HEK293 (cell line): Measurements from ENCODE around the gene PTPRR.

Experiments used
- CTCF ChIA-PET: fragments of 350-600 bp; formaldehyde crosslinking; extraction: SDS; loops from one replicate; lab custom pipeline; 2021; ENCODE audit warnings: antibody characterized with exemption; lab: Yijun Ruan, JAX
- POLR2A ChIA-PET: fragments of 300-600 bp; formaldehyde crosslinking; extraction: SDS; loops from one replicate; lab custom pipeline; 2020; ENCODE audit warnings: antibody characterized with exemption, inconsistent platforms; lab: Yijun Ruan, JAX
- H3K27ac ChIP-seq: fragments of 200-500 bp; sonication (Bioruptor generic); 2 replicates; pipeline ENCODE4 v1.5.1; 2014; ENCODE audit warnings: low read depth, low read length, control low read depth, inconsistent platforms; ENCODE audit errors: extremely low read depth
- H3K36me3 ChIP-seq, 2 experiments: fragments of 200-500 bp in 1 of 2; sonication (Bioruptor generic) in 1 of 2; 1 replicate in 1 of 2; 2 replicates in 1 of 2; pipeline ENCODE4 v1.5.1; 2014 to 2017; ENCODE audit warnings: inconsistent platforms in 2 of 2, low read length in 2 of 2; ENCODE audit not compliant: control insufficient read depth in 2 of 2, insufficient read depth in 1 of 2
- H3K4me1 ChIP-seq: fragments of 200-500 bp; sonication (Bioruptor generic); 2 replicates; pipeline ENCODE4 v1.5.1; 2014; ENCODE audit warnings: mild to moderate bottlenecking, low read length, inconsistent platforms; ENCODE audit not compliant: control insufficient read depth, insufficient read depth
- H3K4me3 ChIP-seq: 2 replicates; pipeline ENCODE4 v1.5.1; 2011; ENCODE audit warnings: low read depth, mild to moderate bottlenecking, control low read depth, low read length, moderate library complexity
- H3K9me3 ChIP-seq: fragments of 200-500 bp; sonication (Bioruptor generic); 2 replicates; pipeline ENCODE4 v1.5.1; 2014; ENCODE audit warnings: low read depth, low read length, inconsistent platforms; ENCODE audit not compliant: control insufficient read depth, insufficient read depth
- ATF2 ChIP-seq: fragments of 450-650 bp; formaldehyde crosslinking; IDR thresholded peaks from 2 replicates; pipeline ENCODE4 v1.5.1; 2016; ENCODE audit warnings: missing biosample characterization, missing genetic modification characterization, low read depth
- HOXD13 ChIP-seq: sonication (generic); formaldehyde crosslinking; IDR thresholded peaks from 2 replicates; pipeline ENCODE4 v1.8.0; 2022; ENCODE audit warnings: missing genetic modification reagents, borderline replicate concordance
- MZF1 ChIP-seq: fragments of 450-650 bp; formaldehyde crosslinking; IDR thresholded peaks from 2 replicates; pipeline ENCODE4 v1.5.1; 2017; ENCODE audit warnings: missing biosample characterization, missing genetic modification characterization, borderline replicate concordance
- SP3 ChIP-seq: fragments of 450-650 bp; formaldehyde crosslinking; IDR thresholded peaks from 2 replicates; pipeline ENCODE4 v1.5.1; 2016; ENCODE audit warnings: missing biosample characterization, missing genetic modification characterization
- ZBTB21 ChIP-seq: fragments of 450-650 bp; formaldehyde crosslinking; IDR thresholded peaks from 2 replicates; pipeline ENCODE4 v1.5.1; 2017; ENCODE audit warnings: missing biosample characterization, missing genetic modification characterization
- ZBTB8A ChIP-seq: fragments of 450-650 bp; formaldehyde crosslinking; IDR thresholded peaks from 2 replicates; pipeline ENCODE4 v1.5.1; 2016; ENCODE audit warnings: missing biosample characterization, missing genetic modification characterization
- ZNF16 ChIP-seq: fragments of 450-650 bp; formaldehyde crosslinking; IDR thresholded peaks from 2 replicates; pipeline ENCODE4 v1.5.1; 2016; ENCODE audit warnings: low read depth, missing biosample characterization, missing genetic modification characterization
- ZNF280C ChIP-seq: fragments of 450-650 bp; formaldehyde crosslinking; IDR thresholded peaks from 2 replicates; pipeline ENCODE4 v1.5.1; 2016; ENCODE audit warnings: missing biosample characterization, missing genetic modification characterization
- ZNF354C ChIP-seq: fragments of 450-650 bp; formaldehyde crosslinking; IDR thresholded peaks from 2 replicates; pipeline ENCODE4 v1.5.1; 2016; ENCODE audit warnings: missing biosample characterization, missing genetic modification characterization, low read depth, borderline replicate concordance
- ZNF449 ChIP-seq: fragments of 450-650 bp; formaldehyde crosslinking; IDR thresholded peaks from 2 replicates; pipeline ENCODE4 v1.5.1; 2017; ENCODE audit warnings: missing biosample characterization, mild to moderate bottlenecking, missing genetic modification characterization, moderate library complexity
- ZNF548 ChIP-seq: fragments of 450-650 bp; formaldehyde crosslinking; IDR thresholded peaks from 2 replicates; pipeline ENCODE4 v1.5.1; 2016; ENCODE audit warnings: missing biosample characterization, missing genetic modification characterization
- ZNF561 ChIP-seq: fragments of 450-650 bp; IDR thresholded peaks from 2 replicates; pipeline ENCODE4 v1.5.1; 2018; ENCODE audit warnings: missing biosample characterization, missing genetic modification characterization, borderline replicate concordance
- ZNF596 ChIP-seq: fragments of 450-650 bp; IDR thresholded peaks from 2 replicates; pipeline ENCODE4 v1.5.0; 2018; ENCODE audit warnings: missing biosample characterization, mild to moderate bottlenecking, missing genetic modification characterization, moderate library complexity
- ZNF664 ChIP-seq: fragments of 450-650 bp; formaldehyde crosslinking; IDR thresholded peaks from 2 replicates; pipeline ENCODE4 v1.5.1; 2016; ENCODE audit warnings: missing biosample characterization, missing genetic modification characterization
- ZNF692 ChIP-seq: fragments of 450-650 bp; formaldehyde crosslinking; IDR thresholded peaks from 2 replicates; pipeline ENCODE4 v1.5.1; 2016; ENCODE audit warnings: missing biosample characterization, missing genetic modification characterization
- ZNF747 ChIP-seq: fragments of 450-650 bp; formaldehyde crosslinking; IDR thresholded peaks from 2 replicates; pipeline ENCODE4 v1.5.1; 2016; ENCODE audit warnings: missing biosample characterization, missing genetic modification characterization
- ZNF837 ChIP-seq: fragments of 450-650 bp; formaldehyde crosslinking; IDR thresholded peaks from 2 replicates; pipeline ENCODE4 v1.5.1; 2016; ENCODE audit warnings: missing biosample characterization, missing genetic modification characterization
- ZXDB ChIP-seq: fragments of 450-650 bp; formaldehyde crosslinking; IDR thresholded peaks from 2 replicates; pipeline ENCODE4 v1.5.1; 2016; ENCODE audit warnings: missing biosample characterization, missing genetic modification characterization
- TF ChIP-seq, protein P1 (sequence below): fragments of 450-650 bp; formaldehyde crosslinking; IDR thresholded peaks from 2 replicates; pipeline ENCODE4 v1.5.1; 2016; ENCODE audit warnings: missing biosample characterization, missing genetic modification characterization

Gene PTPRR

GRCh38 chr12:70880744-70881143 is 39.8 kb downstream of the PTPRR start:
- POLR2A ChIA-PET: no interaction called here
- H3K4me1 ChIP-seq: no peaks in the 10 kb centered on the region
- no peaks in the 10 kb centered on the region for H3K9me3 ChIP-seq
- TF ChIP-seq ZNF354C (tag by site-specific recombination) (no peak), ZNF596 (no peak), ZXDB (tag by site-specific recombination) (no peak), ZNF837 (tag by site-specific recombination) (no peak), ATF2 (peak; percentile 71), MZF1 (tag by site-specific recombination) (no peak)
- TF ChIP-seq, all 188 proteins: peak for 1
- CTCF ChIA-PET: interaction anchor here (0.6 to 0.7 kb wide), 2 partner anchors 535 to 1146 kb away, joined by 3 to 4 read pairs; no protein-coding TSS in a partner anchor
- H3K4me3 ChIP-seq: no peak overlapping the region
- H3K36me3 ChIP-seq: no peaks in the 10 kb centered on the region
- no peak overlapping the region for H3K27ac ChIP-seq

DNA sequence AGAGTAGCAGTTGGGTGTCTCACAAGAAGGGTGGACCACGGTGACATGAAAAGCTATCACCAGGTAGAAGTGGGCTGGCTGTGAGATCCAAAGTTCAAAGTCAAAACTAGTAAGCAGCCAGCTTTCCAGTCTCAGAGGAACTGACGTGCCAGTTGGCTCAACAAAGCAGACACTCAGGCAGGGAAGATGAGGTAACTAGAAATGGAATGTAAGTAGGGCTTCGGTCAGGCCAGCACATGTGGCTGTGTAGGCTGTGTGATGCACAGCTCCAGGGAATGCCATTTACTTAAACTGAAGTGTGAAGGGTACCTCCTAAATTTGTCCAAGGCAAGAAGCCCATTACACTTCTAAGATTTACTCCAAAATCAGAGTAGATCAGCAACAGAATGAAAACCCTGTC is 43.6 kb downstream of the PTPRR start:
- TF ChIP-seq ZNF692 (no peak), ZBTB8A (no peak), SP3 (tag by site-specific recombination) (no peak), ZNF449 (tag by site-specific recombination) (no peak), ZNF747 (no peak)
- Histone ChIP-seq H3K36me3 (no peaks in the 10 kb centered on the region), H3K4me1 (no peaks in the 10 kb centered on the region), H3K4me3 (no peak overlapping the region), H3K27ac (no peak overlapping the region), H3K9me3 (no peaks in the 10 kb centered on the region)
- ChIA-PET CTCF (interaction anchor here (0.7 kb wide), 1 partner anchor 264 kb away, joined by 3 read pairs; no protein-coding TSS in a partner anchor), POLR2A (no interaction called here)

DNA sequence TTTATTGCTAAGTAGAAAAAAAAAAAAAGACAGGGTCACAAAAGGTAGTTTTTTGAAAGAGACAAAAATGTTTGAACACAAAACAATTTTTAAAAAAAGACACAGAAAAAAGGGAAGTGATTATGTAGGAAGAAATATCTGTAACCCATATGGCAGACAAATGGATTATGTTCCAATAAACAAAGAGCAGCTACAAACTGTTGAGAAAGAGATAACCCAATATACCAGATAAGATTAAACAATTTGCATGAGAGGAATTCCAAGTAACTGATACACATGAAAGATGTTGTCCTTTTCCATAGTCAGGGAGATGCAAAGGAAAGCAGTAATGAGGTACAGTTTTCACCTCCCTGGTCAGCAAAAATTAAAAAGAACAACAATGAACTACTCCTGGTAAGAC is 44.9 kb downstream of the PTPRR start:
- H3K27ac ChIP-seq: no peak overlapping the region
- no peaks in the 10 kb centered on the region for H3K36me3 ChIP-seq
- H3K4me1 ChIP-seq: no peaks in the 10 kb centered on the region
- CTCF ChIA-PET: no interaction called here
- TF ChIP-seq, protein P1, sequence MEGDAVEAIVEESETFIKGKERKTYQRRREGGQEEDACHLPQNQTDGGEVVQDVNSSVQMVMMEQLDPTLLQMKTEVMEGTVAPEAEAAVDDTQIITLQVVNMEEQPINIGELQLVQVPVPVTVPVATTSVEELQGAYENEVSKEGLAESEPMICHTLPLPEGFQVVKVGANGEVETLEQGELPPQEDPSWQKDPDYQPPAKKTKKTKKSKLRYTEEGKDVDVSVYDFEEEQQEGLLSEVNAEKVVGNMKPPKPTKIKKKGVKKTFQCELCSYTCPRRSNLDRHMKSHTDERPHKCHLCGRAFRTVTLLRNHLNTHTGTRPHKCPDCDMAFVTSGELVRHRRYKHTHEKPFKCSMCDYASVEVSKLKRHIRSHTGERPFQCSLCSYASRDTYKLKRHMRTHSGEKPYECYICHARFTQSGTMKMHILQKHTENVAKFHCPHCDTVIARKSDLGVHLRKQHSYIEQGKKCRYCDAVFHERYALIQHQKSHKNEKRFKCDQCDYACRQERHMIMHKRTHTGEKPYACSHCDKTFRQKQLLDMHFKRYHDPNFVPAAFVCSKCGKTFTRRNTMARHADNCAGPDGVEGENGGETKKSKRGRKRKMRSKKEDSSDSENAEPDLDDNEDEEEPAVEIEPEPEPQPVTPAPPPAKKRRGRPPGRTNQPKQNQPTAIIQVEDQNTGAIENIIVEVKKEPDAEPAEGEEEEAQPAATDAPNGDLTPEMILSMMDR (tag by site-specific recombination): no peak
- TF ChIP-seq ZNF280C (tag by site-specific recombination): no peak
- TF ChIP-seq ZNF664 (tag by site-specific recombination): no peak
- TF ChIP-seq ZNF747: no peak
- no peak for TF ChIP-seq ZNF548
- TF ChIP-seq HOXD13 (CRISPR knock-in tag): no peak
- no peak for TF ChIP-seq ZNF561 (tag by site-specific recombination)
- TF ChIP-seq ZNF16 (tag by site-specific recombination): no peak
- no peak for TF ChIP-seq ZBTB21 (tag by site-specific recombination)
- TF ChIP-seq, all 188 proteins: peak for 0
- no peak overlapping the region for H3K4me3 ChIP-seq
- POLR2A ChIA-PET: no interaction called here
- no peaks in the 10 kb centered on the region for H3K9me3 ChIP-seq
